Keratinocyte (primary cell): ENCODE measurements around the gene PRXL2B.

Experiments used
- CTCF ChIP-seq, 3 experiments: IDR thresholded peaks in 1 of 3; conservative IDR thresholded peaks in 1 of 3; optimal IDR thresholded peaks in 1 of 3; 2 replicates in 2 of 3; 3 replicates in 1 of 3; pipeline versions ENCODE3 to v1.5.1; 2011; ENCODE audit warnings: low read length in 3 of 3, mild to moderate bottlenecking in 3 of 3, moderate library complexity in 2 of 3, control low read depth in 1 of 3, inconsistent platforms in 1 of 3; ENCODE audit not compliant: insufficient read depth in 2 of 3; ENCODE audit errors: extremely low read depth in 1 of 3
- EZH2 ChIP-seq: IDR thresholded peaks from one replicate; pipeline ENCODE4 v1.6.1; 2012; ENCODE audit warnings: inconsistent platforms, mild to moderate bottlenecking, low read length, moderate library complexity

GRCh38 chr1:2628191-2628932 lies 41.8 kb downstream of the PRXL2B start:
- no peak for TF ChIP-seq CTCF (optimal IDR thresholded peaks at IDR 0.05 in 1 of 3, IDR thresholded peaks at IDR 0.05 in 1 of 3, conservative IDR thresholded peaks at IDR 0.05 in 1 of 3; ENCODE audit: extremely low read depth in 1 of 3, insufficient read depth in 2 of 3, low read length in 3 of 3)
- no peak for TF ChIP-seq EZH2
